Keratinocyte (primary cell): ENCODE results near the gene SRSF1. TPM values are rescaled to one million over a fixed set of nuclear protein-coding genes. Genes with fewer than 3 reads are reported as not detected.

Source experiments
- DNase-seq: peaks from one replicate; pipeline ENCODE4 v3.0.0-alpha.2; 2011; ENCODE audit warnings: low read depth, missing footprints, low spot score
- FAIRE-seq: peaks from 2 replicates; lab custom pipeline; 2011; peaks lifted over from hg19 to GRCh38; lab: Jason Lieb, UNC
- H2AFZ ChIP-seq: 2 replicates; pipeline ENCODE4 v1.6.0; 2012; ENCODE audit warnings: low read length, control low read depth, inconsistent platforms; ENCODE audit not compliant: control insufficient read depth
- H3K27ac ChIP-seq: 2 replicates; pipeline ENCODE4 v1.5.1; 2011; ENCODE audit warnings: low read length; ENCODE audit not compliant: control insufficient read depth, insufficient read depth
- H3K27me3 ChIP-seq: 3 replicates; pipeline ENCODE4 v1.6.0; 2011; ENCODE audit warnings: low read length; ENCODE audit not compliant: control insufficient read depth, insufficient read depth; ENCODE audit errors: extremely low read depth
- H3K36me3 ChIP-seq, 2 experiments: 2 replicates in 1 of 2; 3 replicates in 1 of 2; pipeline ENCODE4 v1.5.1; 2011; ENCODE audit warnings: low read length in 2 of 2, mild to moderate bottlenecking in 1 of 2; ENCODE audit not compliant: control insufficient read depth in 2 of 2, insufficient read depth in 2 of 2; ENCODE audit errors: extremely low read depth in 1 of 2
- H3K4me1 ChIP-seq: 3 replicates; pipeline ENCODE4 v1.5.1; 2011; ENCODE audit warnings: low read length; ENCODE audit not compliant: control insufficient read depth, insufficient read depth; ENCODE audit errors: extremely low read depth
- H3K4me2 ChIP-seq: 3 replicates; pipeline ENCODE4 v1.6.0; 2011; ENCODE audit warnings: low read depth, low read length; ENCODE audit not compliant: control insufficient read depth, insufficient read depth; ENCODE audit errors: extremely low read depth
- H3K4me3 ChIP-seq, 3 experiments: fragments of 200-600 bp in 1 of 3; sonication (generic) in 1 of 3; 2 replicates in 2 of 3; 3 replicates in 1 of 3; pipeline ENCODE4 v1.5.1; 2011 to 2016; ENCODE audit warnings: low read length in 3 of 3, mild to moderate bottlenecking in 3 of 3, control low read depth in 2 of 3, inconsistent platforms in 1 of 3, low read depth in 1 of 3, mixed read lengths in 1 of 3, mixed run types in 1 of 3, moderate library complexity in 1 of 3; ENCODE audit not compliant: control insufficient read depth in 2 of 3, insufficient read depth in 2 of 3; ENCODE audit errors: extremely low read depth in 1 of 3
- H3K79me2 ChIP-seq: 2 replicates; pipeline ENCODE4 v1.6.0; 2012; ENCODE audit warnings: low read length; ENCODE audit not compliant: control insufficient read depth, insufficient read depth
- H3K9ac ChIP-seq: 3 replicates; pipeline ENCODE4 v1.6.0; 2011; ENCODE audit warnings: low read length; ENCODE audit not compliant: control insufficient read depth, insufficient read depth; ENCODE audit errors: extremely low read depth
- H3K9me1 ChIP-seq: 3 replicates; pipeline ENCODE4 v1.6.0; 2011; ENCODE audit warnings: low read length; ENCODE audit not compliant: control insufficient read depth, insufficient read depth; ENCODE audit errors: extremely low read depth
- H3K9me3 ChIP-seq: 2 replicates; pipeline ENCODE4 v1.5.1; 2012; ENCODE audit warnings: low read depth, low read length; ENCODE audit not compliant: control insufficient read depth
- H4K20me1 ChIP-seq: 3 replicates; pipeline ENCODE4 v1.6.0; 2011; ENCODE audit warnings: low read length; ENCODE audit not compliant: control insufficient read depth, insufficient read depth; ENCODE audit errors: extremely low read depth
- EZH2 ChIP-seq: IDR thresholded peaks from one replicate; pipeline ENCODE4 v1.6.1; 2012; ENCODE audit warnings: inconsistent platforms, mild to moderate bottlenecking, low read length, moderate library complexity
- dilution Hi-C: fragments of 300-500 bp; cut with MboI; formaldehyde crosslinking; loops from one replicate; pipeline ENCODE4 v1.7.0; 2020; ENCODE audit warnings: low sequenced_read_pairs; ENCODE audit not compliant: extremely low pct_ligation_motif_present
- polyA plus RNA-seq, 5 experiments: library from polyadenylated mRNA; depleted of rRNA in 3 of 5; stranded (reverse) in 3 of 5; stranded (forward) in 1 of 5; unstranded in 1 of 5; fragments of >200 nt; gene quantifications; 1 replicate in 1 of 5; 2 replicates in 3 of 5; 3 replicates in 1 of 5; pipeline versions ENCODE4 v1.2.1 to v1.2.3, GENCODE V29; 2011 to 2012; ENCODE audit warnings: missing spikeins in 2 of 5, low read depth in 1 of 5, low replicate concordance in 1 of 5
- TF ChIP-seq, protein P1 (sequence below), 3 experiments: IDR thresholded peaks in 1 of 3; conservative IDR thresholded peaks in 1 of 3; optimal IDR thresholded peaks in 1 of 3; 2 replicates in 2 of 3; 3 replicates in 1 of 3; pipeline versions ENCODE3 to v1.5.1; 2011; ENCODE audit warnings: low read length in 3 of 3, mild to moderate bottlenecking in 3 of 3, moderate library complexity in 2 of 3, control low read depth in 1 of 3, inconsistent platforms in 1 of 3; ENCODE audit not compliant: insufficient read depth in 2 of 3; ENCODE audit errors: extremely low read depth in 1 of 3

Gene SRSF1
- polyA plus RNA-seq, 1 donor (not counting 4 experiments of a cell fraction or from before 2014, with no cell fraction given) = 272 TPM

DNA sequence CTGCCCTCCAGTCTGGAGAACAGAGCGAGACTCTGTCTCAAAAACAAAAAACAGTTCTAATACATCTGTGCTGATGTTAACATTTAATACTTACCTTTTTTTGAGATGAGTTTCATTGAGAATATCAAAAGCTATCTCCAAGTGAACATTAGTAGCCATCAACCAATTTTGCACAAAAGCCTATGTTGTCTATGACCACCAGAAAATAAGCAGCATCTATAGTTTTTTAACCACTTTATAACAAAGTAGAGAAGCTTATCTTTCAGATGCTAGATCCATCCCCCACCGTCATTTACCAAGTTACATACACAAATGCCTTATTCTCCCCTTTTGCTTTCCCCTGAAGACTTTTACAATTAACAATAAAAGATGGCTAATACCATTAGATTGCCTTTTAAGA lies 4.1 kb downstream of the SRSF1 start:
- dilution Hi-C loops = no loop called here
- Histone ChIP-seq H2AFZ (no peak overlapping the region), H3K27ac (no peak overlapping the region), H4K20me1 (peaks cover 28% of the 10 kb centered on the region), H3K79me2 (peaks cover 59% of the 10 kb centered on the region), H3K4me2 (peak overlapping the region; percentile 29), H3K9ac (no peak overlapping the region), H3K36me3 (peaks cover 16 to 65% of the 10 kb centered on the region in 2 experiments), H3K27me3 (no peaks in the 10 kb centered on the region), H3K4me1 (peaks cover 36% of the 10 kb centered on the region), H3K4me3 (no peak overlapping the region), H3K9me1 (no peaks in the 10 kb centered on the region), H3K9me3 (no peaks in the 10 kb centered on the region)
- FAIRE-seq (no peak), DNase-seq (no peak)
- TF ChIP-seq EZH2 = no peak
- TF ChIP-seq, protein P1, sequence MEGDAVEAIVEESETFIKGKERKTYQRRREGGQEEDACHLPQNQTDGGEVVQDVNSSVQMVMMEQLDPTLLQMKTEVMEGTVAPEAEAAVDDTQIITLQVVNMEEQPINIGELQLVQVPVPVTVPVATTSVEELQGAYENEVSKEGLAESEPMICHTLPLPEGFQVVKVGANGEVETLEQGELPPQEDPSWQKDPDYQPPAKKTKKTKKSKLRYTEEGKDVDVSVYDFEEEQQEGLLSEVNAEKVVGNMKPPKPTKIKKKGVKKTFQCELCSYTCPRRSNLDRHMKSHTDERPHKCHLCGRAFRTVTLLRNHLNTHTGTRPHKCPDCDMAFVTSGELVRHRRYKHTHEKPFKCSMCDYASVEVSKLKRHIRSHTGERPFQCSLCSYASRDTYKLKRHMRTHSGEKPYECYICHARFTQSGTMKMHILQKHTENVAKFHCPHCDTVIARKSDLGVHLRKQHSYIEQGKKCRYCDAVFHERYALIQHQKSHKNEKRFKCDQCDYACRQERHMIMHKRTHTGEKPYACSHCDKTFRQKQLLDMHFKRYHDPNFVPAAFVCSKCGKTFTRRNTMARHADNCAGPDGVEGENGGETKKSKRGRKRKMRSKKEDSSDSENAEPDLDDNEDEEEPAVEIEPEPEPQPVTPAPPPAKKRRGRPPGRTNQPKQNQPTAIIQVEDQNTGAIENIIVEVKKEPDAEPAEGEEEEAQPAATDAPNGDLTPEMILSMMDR (optimal IDR thresholded peaks at IDR 0.05 in 1 of 3, IDR thresholded peaks at IDR 0.05 in 1 of 3, conservative IDR thresholded peaks at IDR 0.05 in 1 of 3; ENCODE audit: extremely low read depth in 1 of 3, insufficient read depth in 2 of 3, low read length in 3 of 3) = no peak

DNA sequence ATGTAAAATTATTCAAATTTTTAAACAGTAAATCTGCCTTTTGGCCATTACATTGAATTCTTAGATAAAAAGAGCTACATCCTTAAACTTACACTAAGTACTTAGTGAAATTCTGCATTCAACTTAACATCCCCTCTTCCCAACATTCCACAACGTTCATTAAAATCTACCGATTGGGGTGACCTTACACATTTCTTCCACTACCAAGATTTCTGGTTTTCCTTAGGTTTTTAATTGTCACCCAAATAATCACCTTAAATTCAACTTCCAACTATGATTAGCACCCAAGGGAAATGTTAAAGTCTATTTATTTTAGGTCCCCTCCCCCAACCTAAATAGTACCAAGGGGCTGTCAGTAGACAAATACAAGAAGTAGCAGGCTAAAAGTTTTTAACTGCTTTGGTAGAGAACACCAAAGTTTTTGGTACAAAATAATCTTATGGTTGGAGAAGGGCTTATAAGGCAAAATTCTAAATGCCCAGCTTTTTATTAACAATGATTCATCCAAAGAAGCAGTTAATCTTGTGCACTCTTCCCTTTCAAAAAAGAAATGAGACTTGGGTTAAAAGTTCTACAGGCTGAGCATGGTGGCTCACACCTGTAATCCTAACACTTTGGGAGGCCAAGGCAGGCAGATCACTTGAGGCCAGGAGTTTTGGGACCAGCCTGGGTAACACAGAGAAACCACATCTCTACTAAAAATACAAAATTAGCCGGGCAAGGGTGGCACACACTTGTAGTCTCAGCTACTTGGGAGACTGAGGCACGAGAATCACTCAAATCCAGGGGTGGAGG lies 4.7 kb downstream of the SRSF1 start:
- Histone ChIP-seq H3K9me3 (no peaks in the 10 kb centered on the region), H3K79me2 (peaks cover 59% of the 10 kb centered on the region), H3K27ac (no peak overlapping the region), H3K9me1 (no peaks in the 10 kb centered on the region), H4K20me1 (peaks cover 28% of the 10 kb centered on the region), H3K4me2 (peak overlapping the region; percentile 29), H3K4me3 (no peak overlapping the region), H2AFZ (no peak overlapping the region), H3K4me1 (peaks cover 36% of the 10 kb centered on the region), H3K27me3 (no peaks in the 10 kb centered on the region), H3K9ac (no peak overlapping the region), H3K36me3 (peaks cover 19 to 70% of the 10 kb centered on the region in 2 experiments)
- DNase-seq = no peak
- TF ChIP-seq, protein P1 (optimal IDR thresholded peaks at IDR 0.05 in 1 of 3, IDR thresholded peaks at IDR 0.05 in 1 of 3, conservative IDR thresholded peaks at IDR 0.05 in 1 of 3; ENCODE audit: extremely low read depth in 1 of 3, insufficient read depth in 2 of 3, low read length in 3 of 3) = no peak
- no peak for TF ChIP-seq EZH2
- FAIRE-seq = no peak
- dilution Hi-C loops = no loop called here
